Measurements from ENCODE around the gene ACTA2.

Gene ACTA2

GRCh38 chr10:88980800-88981199, 28.2 kb upstream of the ACTA2 start:
- FAIRE-seq: no peak

- no peak for FAIRE-seq
Measured at GRCh38 chr10:88980247-88980646, 27.7 kb upstream of the ACTA2 start.

GRCh38 chr10:88979603-88980002, 27.0 kb upstream of the ACTA2 start:
- no peak for FAIRE-seq

- FAIRE-seq: no peak
Measured at GRCh38 chr10:88979153-88979562, 26.6 kb upstream of the ACTA2 start.

GRCh38 chr10:88978463-88978862, 25.9 kb upstream of the ACTA2 start:
- no peak for FAIRE-seq

GRCh38 chr10:88975377-88975720, 22.8 kb upstream of the ACTA2 start:
- no peak for FAIRE-seq

GRCh38 chr10:88974446-88975376, 22.1 kb upstream of the ACTA2 start:
- FAIRE-seq: peak; percentile 90

GRCh38 chr10:88974012-88974411, 21.4 kb upstream of the ACTA2 start:
- no peak for FAIRE-seq

GRCh38 chr10:88971221-88972061, 18.9 kb upstream of the ACTA2 start:
- peak; percentile 41 for FAIRE-seq

- no peak for FAIRE-seq
Measured at GRCh38 chr10:88968391-88968790, 15.8 kb upstream of the ACTA2 start.

GRCh38 chr10:88966797-88967196, 14.2 kb upstream of the ACTA2 start:
- no peak for FAIRE-seq

- FAIRE-seq: no peak
Measured at GRCh38 chr10:88964869-88965415, 12.4 kb upstream of the ACTA2 start.

- no peak for FAIRE-seq
Measured at GRCh38 chr10:88964360-88964759, 11.8 kb upstream of the ACTA2 start.

GRCh38 chr10:88963318-88963717, 10.7 kb upstream of the ACTA2 start:
- FAIRE-seq: no peak

- FAIRE-seq: no peak
Measured at GRCh38 chr10:88962336-88962735, 9.8 kb upstream of the ACTA2 start.

- no peak for FAIRE-seq
Measured at GRCh38 chr10:88961266-88961665, 8.7 kb upstream of the ACTA2 start.

GRCh38 chr10:88960802-88961201, 8.2 kb upstream of the ACTA2 start:
- no peak for FAIRE-seq

GRCh38 chr10:88958721-88959120, 6.1 kb upstream of the ACTA2 start:
- no peak for FAIRE-seq

- no peak for FAIRE-seq
Measured at GRCh38 chr10:88957381-88957780, 4.8 kb upstream of the ACTA2 start.

- no peak for FAIRE-seq
Measured at GRCh38 chr10:88954458-88955083, 2.0 kb upstream of the ACTA2 start.

- FAIRE-seq: no peak
Measured at GRCh38 chr10:88953662-88954061, 1.1 kb upstream of the ACTA2 start.

GRCh38 chr10:88949912-88950837, 2.4 kb downstream of the ACTA2 start:
- no peak for FAIRE-seq
